Choroid plexus epithelial cell (primary cell): ENCODE measurements around the gene ARFRP1.
"Not testable (repeated sequence)": the region's sequence is repeated elsewhere in the genome, so short reads cannot be mapped to it uniquely, and the experiment has no call there.

Source experiments
- DNase-seq: peaks from one replicate; pipeline ENCODE4 v3.0.0-alpha.2; 2010; ENCODE audit warnings: low read depth
- H3K4me3 ChIP-seq: 2 replicates; pipeline ENCODE4 v1.5.1; 2011; ENCODE audit warnings: low read depth, mild to moderate bottlenecking, control low read depth, low read length, moderate library complexity
- TF ChIP-seq, protein P1 (sequence below): conservative IDR thresholded peaks from 2 replicates; pipeline ENCODE4 v1.5.1; 2011; ENCODE audit warnings: low read depth, mild to moderate bottlenecking, control low read depth, inconsistent platforms, low read length, moderate library complexity

Gene ARFRP1

GRCh38 chr20:63652192-63652980 lies 55.4 kb downstream of the ARFRP1 start:
- no peak for DNase-seq
- H3K4me3 ChIP-seq, result peak overlapping the region; percentile 58
- TF ChIP-seq, protein P1, sequence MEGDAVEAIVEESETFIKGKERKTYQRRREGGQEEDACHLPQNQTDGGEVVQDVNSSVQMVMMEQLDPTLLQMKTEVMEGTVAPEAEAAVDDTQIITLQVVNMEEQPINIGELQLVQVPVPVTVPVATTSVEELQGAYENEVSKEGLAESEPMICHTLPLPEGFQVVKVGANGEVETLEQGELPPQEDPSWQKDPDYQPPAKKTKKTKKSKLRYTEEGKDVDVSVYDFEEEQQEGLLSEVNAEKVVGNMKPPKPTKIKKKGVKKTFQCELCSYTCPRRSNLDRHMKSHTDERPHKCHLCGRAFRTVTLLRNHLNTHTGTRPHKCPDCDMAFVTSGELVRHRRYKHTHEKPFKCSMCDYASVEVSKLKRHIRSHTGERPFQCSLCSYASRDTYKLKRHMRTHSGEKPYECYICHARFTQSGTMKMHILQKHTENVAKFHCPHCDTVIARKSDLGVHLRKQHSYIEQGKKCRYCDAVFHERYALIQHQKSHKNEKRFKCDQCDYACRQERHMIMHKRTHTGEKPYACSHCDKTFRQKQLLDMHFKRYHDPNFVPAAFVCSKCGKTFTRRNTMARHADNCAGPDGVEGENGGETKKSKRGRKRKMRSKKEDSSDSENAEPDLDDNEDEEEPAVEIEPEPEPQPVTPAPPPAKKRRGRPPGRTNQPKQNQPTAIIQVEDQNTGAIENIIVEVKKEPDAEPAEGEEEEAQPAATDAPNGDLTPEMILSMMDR, result no peak

DNA sequence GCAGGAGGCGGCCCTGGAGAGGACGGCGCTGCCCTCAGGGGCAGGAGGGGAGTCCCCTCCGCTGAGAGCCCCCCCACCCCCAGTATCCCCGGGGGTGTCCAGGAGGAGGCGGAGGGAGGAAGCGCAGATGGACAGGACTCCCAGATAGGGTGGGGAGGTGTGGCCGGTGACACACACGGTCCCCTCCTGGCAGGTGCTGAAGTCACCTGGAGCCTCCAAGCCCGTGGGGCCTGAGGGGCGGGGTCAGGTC lies 55.9 kb downstream of the ARFRP1 start:
- H3K4me3 ChIP-seq, result peak overlapping the region; percentile 58
- TF ChIP-seq, protein P1, result no peak
- DNase-seq, result no peak

- H3K4me3 ChIP-seq, DNase-seq: not testable (repeated sequence)
These were observed 57.3 kb downstream of the ARFRP1 start for GRCh38 chr20:63650486-63650885.

DNA sequence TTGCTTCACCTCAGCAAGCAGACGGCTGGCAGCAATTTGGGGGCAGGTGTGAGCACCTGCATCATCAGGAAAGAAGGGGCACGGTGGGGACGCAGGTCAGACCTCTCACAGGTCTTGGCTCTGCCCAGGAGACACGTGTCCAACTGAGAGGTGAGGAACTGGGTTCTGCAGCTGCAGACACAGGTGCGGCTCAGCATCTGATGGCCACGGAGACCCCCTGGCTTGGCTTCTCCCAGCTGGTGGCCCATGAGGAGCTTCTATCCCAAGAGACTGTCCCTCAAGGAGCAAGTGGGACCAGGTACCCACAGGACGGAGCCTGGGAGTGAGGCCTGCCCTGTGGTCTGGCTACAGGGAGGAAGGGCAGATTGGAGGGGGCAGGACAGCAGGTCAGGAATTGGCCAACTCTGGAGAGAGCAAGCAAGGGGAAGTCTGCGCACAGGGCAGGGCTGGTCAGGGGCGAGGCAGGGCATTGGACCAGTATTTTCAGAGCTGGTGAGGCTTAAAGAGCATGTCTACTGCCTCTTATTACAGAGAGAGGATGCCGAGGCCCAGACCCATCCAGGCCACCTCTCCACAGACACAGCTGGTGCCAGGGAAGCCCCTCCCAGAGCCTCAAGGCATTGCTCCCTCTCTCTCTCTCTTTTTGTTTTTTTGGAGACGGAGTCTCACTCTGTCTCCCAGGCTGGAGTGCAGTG lies 58.7 kb downstream of the ARFRP1 start:
- H3K4me3 ChIP-seq, result no peak overlapping the region
- TF ChIP-seq, protein P1, result no peak
- DNase-seq, result no peak
